NCI-H2081 (cell line): ENCODE results near the gene C1QA.

Experiments used
- DNase-seq, 2 experiments: peaks; one replicate each; lab custom pipeline; 2025; lab: John Stamatoyannopoulos, UW

Gene C1QA

GRCh38 chr1:22612671-22613571 lies 23.5 kb upstream of the C1QA start:
- DNase-seq, result peak; percentile 63 to 80

DNA sequence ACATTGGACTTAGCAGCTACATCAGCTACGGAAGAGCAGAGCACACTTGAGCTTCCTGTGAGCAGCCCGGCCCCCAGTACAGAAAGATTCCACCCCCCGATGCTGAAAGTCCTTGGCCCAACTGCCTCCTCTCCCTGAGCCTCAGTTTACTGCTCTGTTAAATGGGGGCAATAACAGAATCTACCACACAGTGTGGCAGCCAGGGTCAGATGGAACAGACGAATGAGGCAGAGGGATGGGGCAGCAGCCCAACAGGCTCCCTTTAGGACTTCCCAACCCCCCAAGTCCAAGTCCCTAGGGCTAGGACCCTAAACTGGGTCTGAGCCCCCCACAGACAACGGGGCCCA lies 22.9 kb upstream of the C1QA start:
- DNase-seq, result no peak

DNA sequence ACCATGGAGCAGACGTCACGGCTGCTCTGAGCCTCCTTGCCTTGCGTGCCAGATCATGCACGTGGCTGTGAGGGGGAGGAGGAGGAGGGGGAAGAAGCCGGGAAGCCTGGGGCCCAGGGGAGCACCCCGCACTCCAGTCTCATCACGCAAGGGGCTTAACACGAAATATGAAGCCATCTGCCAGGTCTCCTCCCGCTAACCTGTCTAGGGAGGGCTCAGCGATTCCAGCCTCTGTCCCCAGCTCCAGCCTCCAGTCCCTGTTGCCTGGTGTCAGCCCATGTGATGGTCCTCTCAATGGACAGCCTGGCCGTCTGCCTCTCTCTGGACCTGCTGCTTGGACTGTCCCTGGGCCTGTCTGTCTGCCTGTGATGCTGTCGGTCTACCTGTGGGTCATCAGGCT lies 22.5 kb upstream of the C1QA start:
- no peak for DNase-seq

- no peak for DNase-seq
Observed at GRCh38 chr1:22615886-22616285, 20.5 kb upstream of the C1QA start.

DNA sequence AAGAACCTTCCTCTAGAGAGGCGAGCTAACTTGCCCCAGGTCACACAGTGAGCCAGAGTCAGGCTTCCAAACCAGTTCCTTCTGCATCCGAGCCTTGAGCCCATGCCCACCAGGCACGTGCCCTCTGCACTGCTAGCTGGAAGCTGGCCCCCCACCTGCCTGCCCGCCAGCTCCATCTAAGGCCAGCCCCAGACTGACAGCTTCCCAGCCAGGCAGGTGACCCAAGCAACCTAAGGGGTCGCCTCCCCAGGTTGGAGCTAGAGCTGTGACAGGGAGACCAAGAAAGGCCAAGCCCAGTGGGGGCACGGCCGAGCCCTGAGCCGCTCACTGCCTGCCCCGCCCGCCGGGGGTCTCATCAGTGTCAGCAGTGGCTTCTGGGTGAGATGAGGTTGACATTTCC lies 19.9 kb upstream of the C1QA start:
- DNase-seq, result no peak

DNA sequence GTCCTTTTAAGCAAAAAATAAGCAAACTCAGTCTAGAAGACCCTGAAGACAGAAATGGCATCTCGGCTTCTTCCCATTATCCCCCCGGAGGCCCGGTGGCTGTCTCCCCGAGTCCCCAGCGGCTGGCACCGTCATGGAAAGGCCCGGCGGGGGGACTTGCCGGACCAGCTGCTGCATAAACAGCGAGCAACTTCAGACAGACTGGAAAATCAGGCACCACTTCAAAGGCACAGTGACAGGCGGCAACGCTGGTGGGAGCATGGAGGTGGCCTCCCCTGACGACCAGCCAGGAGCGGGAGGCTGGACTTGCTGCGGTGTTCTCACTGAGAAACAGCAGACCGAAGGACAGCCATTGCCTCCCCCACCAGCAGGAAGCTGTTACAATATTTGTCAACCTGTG lies 18.4 kb upstream of the C1QA start:
- DNase-seq, result peak; percentile 60 to 81

- no peak for DNase-seq
Observed at GRCh38 chr1:22619252-22619651, 17.2 kb upstream of the C1QA start.

GRCh38 chr1:22619798-22620197 lies 16.6 kb upstream of the C1QA start:
- DNase-seq, result no peak

- no peak for DNase-seq
Observed at GRCh38 chr1:22621761-22622160, 14.7 kb upstream of the C1QA start.

GRCh38 chr1:22625262-22625925 lies 11.0 kb upstream of the C1QA start:
- no peak for DNase-seq

DNA sequence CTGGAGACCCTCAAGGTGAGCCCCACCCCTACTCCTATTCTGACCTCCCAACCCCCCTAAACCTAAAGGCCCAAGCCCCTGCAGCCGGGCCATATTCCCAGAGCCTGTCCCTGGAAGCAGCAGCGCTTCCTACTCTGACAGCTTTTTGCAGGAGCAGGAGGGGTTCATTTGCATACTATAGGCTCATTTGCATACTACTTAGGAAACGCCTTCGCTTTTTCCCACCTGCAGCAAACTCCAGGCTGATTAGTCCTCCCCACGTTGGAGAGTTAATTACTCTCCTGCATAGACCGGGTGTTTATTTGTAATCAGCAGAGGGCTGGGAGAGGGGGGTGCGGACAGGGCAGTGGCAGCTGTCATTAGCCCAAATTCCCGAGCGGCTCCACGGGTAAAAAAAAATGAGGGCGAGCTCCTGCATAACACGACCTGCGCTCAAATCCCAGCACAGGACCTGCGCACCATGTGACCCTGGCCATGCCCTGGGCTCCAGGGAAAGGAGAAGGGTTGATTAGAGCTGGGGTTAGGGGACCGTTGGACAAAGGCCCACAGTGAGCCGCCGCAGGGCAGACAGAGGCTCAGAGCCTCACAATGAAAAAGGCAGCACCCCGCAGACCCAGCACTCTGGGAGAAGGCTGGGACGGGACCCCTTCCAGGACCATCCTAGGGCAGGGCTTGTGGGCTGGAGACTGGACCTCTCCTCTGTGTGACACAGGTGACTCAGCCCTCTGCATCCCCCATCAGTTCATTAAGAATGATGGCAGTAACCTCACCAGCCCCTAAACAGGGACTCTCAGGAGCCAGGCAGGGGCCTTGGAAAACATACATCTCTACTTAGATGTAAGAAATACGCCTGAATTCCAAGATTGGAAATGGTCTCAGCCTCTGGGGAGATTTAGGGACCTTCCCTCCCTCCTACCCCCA lies 9.9 kb upstream of the C1QA start:
- DNase-seq, result peak in 1 of 2 experiments; percentile 20

DNA sequence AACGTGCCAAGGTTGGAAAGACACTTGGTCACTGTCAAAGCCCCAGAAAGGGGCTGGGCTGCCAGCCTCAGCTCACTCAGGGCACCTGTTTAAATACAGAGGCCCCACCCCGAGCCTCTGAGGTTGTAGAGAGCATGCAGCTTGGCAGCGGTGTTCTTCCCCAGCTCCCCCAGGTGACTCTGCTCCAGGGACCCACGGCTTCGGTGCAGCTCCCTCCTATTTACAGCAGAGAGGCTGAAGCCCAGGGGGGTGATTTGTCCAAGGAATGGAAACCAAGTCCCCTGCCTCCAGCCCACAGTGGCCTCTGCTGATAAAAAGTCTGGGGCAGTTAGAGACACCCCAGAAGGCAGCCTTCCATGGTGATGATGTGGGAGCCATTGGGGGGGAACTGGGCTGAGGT lies 9.1 kb upstream of the C1QA start:
- peak; percentile 64 to 83 for DNase-seq

DNA sequence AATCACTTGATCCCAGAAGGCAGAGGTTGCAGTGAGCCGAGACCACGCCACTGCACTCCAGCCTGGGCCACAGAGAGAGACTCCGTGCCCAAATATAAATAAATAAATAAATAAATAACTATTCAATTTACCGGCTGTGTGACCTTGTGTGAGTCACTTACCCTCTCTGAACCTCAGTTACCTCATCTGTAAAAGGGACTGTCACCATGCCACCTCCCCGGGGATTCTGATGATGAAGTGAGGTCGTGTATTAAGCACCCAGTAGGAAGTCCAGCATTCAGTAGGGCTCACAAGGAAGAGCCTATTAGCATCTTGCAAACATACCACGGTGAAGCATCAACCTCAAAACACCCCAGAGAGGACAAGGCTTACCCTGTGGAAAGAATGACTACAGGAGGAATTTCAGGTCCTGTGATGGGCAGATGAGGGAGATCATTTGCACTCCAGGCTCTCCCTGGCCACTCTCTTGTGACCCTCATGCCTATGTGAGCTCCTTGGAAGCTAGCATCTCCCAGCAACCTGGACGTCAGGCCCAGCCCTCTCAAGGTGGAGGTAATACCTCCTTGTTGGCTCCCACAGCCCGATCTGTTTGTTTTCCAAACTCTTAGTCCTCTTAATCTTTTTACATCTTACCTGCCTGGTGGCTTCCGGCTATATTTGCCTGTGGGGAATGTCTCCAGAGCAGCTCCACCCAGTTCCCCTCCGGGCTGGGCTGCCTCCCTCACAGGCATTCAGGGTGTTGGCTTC lies 7.6 kb upstream of the C1QA start:
- no peak for DNase-seq

GRCh38 chr1:22629886-22630285 lies 6.5 kb upstream of the C1QA start:
- DNase-seq, result no peak

- no peak for DNase-seq
Observed at GRCh38 chr1:22633697-22634463, 2.5 kb upstream of the C1QA start.

- no peak for DNase-seq
Observed at GRCh38 chr1:22635436-22635835, 992 bp upstream of the C1QA start.

DNA sequence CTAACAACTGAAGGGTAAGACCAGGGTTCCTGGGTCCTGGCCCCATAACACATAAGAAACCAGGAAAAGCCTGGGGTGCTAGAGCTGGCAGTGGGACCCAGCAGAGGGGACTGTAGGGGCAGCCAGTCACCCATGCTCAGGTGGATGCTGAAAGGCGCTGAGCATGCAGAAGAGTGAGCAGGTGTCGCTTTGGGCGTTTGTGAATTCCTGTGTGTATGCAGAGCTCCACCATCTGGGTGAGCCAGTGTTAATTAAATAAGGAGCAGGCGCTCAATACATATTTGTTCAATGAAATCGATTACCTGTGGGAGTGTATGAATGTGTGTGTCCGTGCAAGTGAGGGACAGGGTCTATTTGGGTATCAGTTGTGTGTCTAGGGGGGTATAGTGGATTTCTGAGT lies 499 bp downstream of the C1QA start:
- DNase-seq, result peak; percentile 51 to 70

DNA sequence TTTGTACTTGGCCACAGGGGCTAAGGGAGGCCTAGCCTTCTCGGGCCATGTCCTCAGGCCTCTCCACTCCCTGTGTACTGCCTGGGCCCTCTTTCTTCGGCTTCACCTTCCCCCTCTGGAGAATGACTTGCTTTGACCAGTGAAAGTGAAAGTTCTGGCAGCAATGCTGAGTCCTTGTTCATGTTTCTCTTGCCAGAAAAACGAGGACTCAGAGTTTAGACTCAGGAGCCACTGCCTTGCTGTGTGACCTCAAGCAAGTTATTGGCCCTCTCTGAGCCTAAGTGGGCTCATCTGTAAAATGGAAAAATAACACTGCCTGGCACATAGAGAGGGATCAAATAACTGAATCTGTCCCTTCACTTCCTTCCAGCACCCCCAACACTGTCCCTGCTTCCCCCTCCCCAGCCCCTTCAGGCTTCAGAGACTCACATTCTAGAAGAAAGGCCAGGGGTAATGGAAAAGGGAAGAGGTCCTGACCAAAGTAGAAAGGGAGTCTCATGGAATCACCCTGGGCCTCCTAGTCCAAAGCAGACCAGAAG lies 1.5 kb downstream of the C1QA start:
- DNase-seq, result no peak

- DNase-seq, result no peak
Observed at GRCh38 chr1:22638476-22639234, 2.2 kb downstream of the C1QA start.

DNA sequence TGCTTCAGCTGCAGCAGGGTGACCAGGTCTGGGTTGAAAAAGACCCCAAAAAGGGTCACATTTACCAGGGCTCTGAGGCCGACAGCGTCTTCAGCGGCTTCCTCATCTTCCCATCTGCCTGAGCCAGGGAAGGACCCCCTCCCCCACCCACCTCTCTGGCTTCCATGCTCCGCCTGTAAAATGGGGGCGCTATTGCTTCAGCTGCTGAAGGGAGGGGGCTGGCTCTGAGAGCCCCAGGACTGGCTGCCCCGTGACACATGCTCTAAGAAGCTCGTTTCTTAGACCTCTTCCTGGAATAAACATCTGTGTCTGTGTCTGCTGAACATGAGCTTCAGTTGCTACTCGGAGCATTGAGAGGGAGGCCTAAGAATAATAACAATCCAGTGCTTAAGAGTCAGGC lies 2.9 kb downstream of the C1QA start:
- DNase-seq, result no peak
